NCI-H526 (cell line): ENCODE data around the gene FPGS.
"Not testable (repeated sequence)": the region's sequence is repeated elsewhere in the genome, so short reads cannot be mapped to it uniquely, and the experiment has no call there.

Experiments used
- DNase-seq, 2 experiments: peaks; one replicate each; lab custom pipeline; 2025; lab: John Stamatoyannopoulos, UW

FPGS gene

DNA sequence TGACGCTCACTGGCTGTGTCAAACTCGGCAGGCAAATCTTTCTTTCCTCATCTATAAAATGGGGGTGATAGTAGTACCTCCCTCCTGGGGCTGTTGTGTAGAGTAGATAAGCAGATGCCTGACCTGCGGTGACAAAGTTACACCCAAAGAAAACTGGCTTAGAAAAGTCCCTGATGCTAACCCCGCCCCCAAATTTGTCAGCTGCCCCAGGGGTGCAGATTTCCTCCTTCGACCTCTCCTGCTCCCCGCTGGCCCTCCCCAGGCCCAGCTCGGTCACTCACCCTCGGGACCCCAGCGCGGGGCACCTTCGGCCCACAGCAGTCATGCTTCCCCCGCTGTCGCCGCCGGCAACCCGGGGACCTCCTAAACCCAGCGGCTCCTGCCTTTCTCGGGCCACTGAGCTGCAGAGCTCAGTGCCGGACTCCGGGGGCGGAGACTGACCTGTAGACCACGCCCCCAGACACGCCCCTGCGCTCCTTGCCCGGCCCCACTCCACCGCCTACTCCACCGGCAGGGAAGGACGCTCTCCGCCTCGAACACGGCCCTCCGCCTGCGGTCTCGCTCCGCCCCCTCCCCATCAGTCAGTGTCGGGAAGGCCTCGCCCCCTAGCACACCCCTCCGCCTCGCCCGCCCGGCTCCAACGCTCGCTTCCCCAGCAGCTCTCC lies 31.6 kb upstream of the FPGS start:
- peak; percentile 80 to 97 for DNase-seq

DNA sequence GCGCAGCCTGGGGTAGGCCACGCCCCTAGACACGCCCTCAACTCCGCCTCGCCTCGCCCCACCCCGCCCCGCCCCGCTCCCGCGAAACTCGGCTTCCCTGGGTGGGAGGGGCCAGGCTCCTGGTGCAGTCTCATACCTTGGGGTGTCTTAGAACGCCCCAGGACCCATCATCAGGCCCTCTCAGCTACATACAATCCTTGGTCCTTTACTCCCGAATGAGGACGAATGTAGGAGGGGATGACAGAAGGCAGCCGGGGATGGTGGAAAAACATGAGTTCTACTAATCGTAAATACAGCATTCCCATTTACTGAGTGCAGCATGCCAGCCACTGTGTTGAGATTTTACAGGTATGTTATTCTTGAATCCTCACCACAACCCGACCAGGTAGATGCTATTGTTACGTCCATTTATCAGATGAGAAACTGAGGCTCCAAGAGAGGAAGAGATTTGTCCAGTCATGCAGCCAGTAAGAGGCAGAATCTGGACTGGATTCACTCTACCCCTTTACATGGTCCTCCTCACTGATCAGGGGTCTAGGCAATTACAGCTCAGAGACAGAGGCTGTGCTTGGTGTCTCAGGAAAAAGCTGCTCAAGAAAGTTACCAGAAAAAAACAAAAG lies 31.0 kb upstream of the FPGS start:
- no peak for DNase-seq

DNA sequence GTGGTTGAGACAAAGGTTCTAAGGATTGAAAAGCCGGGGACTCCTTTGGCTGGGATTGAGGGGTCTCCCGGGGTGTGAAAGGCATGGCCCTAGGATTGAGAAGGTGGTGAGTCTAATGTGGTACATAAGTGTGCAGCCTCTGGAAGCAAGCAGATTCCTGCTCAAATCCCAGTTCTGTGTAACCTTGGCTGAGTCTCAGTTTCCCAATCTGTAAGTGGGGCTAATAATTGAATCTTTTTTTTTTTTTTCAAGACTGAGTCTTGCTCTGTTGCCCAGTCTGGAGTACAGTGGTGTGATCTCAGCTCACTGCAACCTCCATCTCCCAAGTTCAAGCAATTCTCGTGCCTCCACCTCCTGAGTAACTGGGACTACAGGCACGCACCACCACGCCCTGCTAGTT lies 30.1 kb upstream of the FPGS start:
- no peak for DNase-seq

DNA sequence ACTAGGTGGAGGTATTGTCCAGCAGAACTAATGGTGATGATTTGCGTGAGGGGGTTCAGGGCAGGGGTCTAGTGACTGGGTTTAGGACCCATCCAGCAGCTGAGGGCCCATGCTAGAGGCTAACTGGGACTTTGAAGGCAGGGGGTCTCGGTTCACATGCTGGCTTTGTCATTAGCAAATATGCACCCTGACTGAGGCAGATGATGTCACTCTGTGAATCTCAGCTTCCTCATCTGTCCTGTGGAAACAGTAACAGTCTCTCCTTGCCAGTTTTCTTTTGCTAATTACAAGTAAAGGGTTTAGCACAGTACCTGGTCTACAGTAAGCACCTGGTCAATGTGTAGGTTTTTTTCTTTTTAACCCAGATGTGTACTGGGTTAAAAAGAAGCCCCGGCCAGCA lies 29.4 kb upstream of the FPGS start:
- DNase-seq: no peak

DNA sequence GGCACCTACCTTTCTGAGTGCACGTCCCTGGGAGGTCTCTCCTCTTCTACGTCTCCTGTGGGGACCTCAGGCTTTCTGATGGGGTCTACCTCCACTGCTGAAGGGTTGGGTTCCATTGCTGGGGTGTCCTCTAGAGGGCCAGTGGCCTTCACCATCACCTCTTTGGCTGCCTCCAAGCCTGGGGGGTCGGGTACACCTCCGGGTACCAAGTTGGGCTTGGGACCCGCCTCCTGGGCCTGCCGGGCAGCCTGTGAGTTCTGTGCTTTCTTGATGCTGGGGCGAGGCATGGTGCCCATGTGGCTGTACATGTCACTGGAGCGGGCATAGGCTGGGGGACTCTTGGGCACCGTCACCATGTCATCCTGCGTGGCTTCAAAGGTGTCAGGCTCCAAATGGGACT lies 28.7 kb upstream of the FPGS start:
- DNase-seq: no peak

DNA sequence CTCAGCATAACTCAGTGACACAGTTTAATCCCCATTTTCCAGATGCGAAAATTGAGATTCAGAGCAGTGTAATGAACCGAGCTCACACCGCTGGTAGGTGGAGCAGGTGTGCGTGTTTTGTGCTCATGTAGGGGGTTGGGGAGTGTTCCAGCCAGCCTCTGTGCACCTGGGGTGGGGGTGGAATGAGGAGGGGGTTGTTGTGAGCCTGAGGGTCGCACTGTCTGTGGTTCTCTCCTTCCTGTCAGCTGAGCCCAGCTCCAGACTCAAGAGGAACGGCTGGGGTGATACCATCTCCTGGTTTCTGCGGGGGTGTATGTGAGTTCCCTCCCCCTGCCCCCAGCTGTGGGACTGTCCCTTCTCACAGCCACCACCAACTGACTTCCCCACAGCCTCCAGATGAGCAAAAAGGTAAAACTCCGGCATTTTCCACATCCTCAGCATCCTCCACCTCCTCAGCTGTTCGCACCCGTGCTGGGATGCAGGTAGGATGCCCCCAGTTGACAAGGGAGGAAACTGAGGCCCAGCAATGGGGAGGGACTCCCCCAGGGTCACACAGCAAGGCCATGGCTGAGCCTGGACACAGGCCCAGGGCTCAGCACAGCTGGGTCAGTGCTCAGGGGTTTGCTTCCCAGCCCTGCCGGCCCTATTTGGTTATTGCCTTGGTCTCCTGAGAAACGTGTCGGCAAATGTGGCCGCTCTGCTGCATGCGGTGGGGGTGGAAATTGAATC lies 26.3 kb upstream of the FPGS start:
- DNase-seq: peak in 1 of 2 experiments; percentile 32

DNA sequence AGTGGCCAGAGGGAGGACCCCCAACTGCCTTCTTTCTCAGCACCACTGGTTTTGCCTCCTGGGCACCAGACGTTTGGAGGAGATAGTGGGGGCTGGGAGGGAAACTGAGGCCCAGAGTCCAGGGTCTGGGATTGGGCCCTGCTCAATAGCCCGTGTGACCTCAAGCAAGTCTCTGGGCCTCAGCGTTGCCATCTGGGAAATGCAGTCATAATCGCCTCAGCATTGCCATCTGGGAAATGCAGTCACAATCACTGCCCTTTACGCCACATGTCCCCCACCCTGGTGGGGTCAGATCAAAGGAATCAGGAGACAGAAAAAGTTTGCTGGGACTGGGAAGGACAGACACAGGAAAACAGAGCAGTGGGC lies 25.8 kb upstream of the FPGS start:
- DNase-seq: no peak

DNA sequence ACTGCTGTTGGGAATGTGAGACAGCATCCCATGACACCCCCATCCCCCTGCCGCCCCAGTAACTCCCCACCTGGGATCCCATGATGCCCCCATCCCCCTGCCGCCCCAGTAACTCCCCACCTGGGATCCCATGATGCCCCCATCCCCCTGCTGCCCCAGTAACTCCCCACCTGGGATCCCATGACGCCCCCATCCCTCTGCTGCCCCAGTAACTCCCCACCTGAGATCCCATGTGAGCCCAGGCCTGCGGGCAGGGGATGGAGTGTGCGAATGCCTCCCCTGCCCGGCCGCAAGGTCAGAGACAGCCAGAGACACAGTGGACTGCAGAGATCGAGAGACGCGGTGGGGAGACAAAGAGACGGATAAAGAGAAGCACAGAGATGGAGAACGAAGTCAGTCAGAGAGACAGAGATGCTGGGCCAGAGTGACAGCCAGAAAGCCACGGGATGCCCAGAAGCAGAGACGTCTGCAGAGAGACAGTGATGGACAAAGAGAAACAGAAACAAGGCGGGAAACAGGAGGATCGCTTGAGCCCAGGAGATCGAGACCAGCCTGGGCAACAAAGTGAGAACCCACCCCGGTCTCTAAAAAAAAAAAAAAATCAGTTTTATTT lies 25.2 kb upstream of the FPGS start:
- no peak for DNase-seq

DNA sequence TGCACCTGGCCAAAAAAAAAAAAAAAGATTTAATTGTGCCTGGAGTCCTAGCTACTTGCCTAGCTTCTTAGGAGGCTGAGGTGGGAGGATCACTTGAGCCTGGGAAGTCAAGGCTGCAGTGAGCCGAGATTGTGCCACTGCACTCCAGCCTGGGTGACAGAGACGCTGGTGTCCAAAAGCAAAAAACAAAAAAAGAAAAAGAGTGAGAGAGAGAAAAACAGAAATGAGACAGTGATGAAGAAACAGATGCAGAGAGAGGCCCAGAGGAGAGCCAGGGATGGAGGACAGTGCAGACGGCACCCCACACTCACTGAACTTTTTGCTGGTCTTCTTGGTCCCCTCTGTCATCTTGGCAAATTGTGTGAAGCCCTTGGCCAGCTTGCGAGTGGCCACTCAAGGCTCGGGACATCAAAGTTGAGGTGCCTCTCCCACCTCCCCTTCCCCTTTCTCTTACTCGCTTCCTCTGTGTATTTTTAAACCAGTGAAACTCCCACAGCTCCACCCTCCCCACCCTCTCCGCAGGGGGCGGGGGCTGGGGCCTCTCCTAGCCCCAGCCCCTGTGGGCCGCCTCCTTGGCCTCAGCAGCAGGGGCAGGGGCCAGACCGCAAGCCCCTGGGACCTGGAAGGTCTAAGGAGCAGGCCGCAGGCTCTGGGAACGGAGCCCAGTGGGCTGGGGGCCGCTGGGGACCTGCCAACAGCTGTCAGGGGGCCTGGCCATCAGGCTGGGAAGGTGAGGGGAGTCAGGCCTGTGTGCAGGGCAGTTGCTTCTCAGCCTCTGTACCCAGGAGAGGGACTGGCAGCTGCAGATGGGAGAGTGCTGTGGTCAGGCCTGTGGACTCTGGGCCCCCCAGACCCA lies 24.2 kb upstream of the FPGS start, which contains the start of gene SH2D3C:
TSS of gene SH2D3C (minus strand) at position 387 of the 856 bp plus-strand sequence. CDS start at position 348, 39 bp downstream.
- no peak for DNase-seq

DNA sequence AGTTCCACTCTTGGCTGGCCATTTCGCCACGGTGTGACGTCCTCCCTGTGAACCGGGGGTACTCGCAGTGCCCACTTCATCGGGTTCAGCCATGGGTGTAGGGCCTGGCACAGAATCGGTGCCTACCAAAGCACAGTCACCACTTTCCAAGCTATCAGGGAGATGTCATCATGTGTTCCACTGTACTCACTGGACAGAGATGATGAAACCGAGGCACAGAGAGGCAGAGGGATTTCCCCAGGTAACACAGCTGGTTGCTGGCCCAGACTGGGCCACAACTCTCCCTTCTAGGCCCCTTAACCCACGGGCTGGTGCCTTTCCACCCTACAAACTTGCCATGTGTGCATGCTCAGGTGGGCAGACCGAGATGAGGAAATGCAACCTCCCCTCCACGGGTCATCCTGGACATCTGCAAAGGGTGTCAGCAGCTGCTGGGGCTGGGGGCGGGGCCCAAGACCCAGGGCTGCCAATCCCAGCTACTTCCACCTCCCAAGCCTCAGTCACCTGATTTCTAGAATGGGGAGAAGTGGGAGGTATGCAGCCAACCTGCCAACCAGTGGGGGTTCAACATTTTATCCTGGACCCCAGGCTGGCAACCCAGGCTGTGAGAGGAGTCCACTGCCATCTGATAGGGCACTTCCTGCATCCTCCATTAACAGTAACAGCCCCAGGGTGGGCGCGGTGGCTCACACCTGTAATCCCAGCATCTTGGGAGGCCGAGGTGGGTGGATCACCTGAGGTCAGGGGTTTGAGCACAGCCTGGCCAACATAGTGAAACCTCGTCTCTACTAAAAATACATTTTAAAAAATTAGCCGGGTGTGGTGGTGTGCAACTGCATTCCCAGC lies 23.3 kb upstream of the FPGS start:
- DNase-seq: no peak

DNA sequence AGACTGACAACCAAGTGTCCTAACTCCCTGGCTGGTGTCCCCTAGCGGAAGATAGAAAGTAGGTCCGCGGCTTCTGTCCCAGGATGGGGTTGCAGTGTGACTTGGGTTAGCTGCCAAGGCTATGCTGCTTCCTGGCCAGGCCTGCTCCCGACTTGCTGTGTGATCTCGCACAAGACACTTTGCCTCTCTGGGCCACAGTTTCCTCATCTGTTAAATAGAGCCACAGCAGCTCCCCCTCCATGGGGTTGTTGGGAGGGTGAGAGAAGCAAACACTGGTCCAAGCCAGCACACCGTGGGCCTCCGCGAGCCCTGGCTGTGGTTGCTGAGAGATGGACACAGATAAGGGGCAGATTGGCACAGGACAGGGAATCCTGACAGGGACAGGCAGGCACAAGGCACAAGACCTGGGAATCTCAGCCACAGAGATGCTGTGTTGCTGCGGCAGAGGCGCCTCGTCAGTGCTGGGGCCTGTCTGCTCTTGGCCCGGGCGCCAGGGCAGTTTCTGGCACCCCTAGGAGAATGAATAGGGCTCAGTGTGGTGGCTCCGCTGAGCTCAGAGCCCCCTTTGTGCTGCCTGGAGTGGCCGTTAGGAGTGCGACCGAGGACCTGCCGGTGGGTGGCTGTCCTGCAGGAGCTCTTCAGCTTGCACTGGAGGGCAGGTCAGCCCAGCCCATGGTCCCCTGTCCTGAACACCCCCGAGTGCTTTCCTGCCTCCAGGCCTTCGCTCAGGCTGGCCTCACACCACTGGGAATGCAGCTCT lies 22.4 kb upstream of the FPGS start:
- no peak for DNase-seq

DNA sequence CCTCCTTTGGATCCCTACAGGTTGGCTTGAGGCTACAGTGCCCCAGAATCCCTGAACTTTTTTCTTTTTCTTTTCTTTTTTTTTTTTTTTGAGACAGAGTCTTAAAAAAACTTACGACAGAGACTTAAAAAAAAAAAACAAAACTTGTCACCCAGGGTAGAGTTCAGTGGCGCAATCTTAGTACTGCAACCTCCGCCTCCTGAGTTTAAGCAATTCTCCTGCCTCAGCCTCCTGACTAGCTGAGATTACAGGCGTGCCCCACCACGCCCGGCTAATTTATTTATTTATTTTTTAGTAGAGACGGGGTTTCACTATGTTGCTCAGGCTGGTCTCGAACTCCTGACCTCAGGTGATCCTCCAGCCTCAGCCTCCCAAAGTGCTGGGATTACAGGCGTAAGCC lies 21.8 kb upstream of the FPGS start:
- not testable (repeated sequence) for DNase-seq

DNA sequence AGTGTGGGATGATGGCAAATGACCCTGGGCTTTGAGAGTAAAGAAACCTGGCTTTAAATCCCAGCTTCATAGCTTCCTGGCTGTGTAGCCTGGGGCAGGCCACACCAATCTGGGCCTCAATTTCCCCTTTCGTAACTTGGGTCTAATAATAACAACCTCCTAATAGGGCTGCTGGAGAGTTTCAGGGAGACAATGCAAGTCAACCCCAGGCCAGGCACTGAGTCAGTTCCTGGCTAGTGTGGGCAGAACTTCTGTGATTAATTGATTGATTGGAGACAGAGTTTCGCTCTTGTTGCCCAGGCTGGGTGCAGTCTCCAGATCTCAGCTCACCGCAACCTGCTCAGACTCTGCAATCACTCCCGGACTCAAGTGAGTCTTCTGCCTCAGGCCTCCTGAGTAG lies 20.9 kb upstream of the FPGS start:
- no peak for DNase-seq

DNA sequence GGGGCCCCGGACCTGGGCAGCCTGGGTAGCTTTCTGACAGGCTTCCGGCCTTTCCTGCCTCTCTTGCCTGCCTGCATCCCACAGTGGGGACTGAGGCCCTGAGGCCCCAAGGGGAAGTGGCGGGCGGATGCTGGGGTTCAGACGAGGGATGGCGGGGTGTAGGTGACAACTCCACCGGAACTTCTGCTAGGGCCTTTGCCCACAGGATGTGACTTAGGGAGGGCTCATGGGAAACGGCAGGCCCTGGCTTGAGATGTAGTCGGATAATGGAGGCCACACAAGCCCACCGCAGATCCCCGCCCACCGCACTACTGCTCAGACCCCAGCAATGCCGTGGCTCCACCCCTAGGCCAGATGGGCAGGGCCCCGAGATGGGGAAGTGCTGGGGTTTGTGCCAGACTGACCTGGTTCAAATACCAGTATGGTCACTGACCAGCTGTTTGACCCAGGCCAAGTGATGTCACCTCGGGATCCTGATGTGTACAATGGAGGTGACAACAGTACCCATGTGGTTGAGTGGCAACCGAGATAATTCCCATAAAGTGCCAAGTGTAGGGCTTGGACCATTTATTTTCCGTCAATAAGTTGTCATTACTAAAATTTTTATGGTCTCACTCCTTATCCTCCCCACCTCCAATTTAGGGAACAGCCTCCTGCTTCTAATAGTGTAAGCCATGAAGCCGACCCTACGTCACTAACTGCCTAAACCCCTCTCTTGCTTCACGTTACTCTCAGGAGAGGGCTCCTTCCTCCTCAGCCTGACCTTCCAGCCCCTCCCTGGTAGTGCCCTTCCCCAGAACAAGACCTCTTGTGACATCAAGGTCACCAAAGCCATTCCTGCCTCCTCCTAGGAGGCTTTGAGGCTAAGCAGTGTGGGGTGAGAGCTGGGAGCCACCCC lies 19.3 kb upstream of the FPGS start:
- DNase-seq: no peak

DNA sequence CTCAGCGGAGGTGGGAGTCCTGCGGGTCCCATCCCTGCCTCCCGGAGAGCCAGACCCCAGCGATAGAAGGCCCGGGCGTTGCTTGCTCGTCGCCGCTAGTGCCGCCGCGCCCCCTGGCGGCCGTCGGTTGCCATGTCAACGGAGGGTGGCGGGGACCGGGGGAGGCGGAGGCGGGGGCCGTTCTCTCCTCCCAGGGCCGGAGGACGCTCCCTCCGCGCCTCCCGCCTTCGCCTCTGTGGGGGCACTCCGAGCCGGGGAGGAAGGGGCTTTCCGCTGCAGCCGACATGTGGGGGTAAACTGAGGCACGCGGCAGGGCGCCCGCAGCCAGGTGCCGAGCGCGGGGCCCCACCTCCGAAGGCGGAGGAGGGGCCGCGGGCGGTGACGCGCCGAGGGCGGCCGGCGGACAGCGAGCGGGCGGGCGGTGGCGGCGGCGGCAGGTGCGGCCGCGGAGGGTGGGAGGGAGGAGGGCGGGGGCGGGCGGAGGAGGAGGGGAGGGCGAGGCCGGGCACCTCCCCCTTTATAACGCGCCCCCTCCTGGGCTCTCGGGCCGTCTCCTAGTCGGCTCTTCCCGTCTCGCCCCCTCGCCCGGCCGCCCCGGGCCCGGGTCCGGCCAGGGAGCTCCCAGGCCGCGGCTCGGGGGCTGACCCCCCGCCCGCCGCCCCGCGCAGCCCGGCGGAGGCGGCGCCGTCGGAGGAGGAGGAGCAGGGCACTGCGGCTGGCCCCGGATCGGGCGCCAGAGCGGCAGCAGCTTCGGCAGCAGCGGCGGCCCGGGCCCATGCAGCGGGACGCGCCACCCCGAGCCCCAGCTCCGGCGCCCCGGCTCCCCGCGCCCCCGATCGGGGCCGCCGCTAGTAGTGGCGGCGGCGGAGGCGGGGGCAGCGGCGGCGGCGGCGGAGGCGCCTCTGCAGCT lies 17.4 kb upstream of the FPGS start:
- peak; percentile 38 to 84 for DNase-seq

DNA sequence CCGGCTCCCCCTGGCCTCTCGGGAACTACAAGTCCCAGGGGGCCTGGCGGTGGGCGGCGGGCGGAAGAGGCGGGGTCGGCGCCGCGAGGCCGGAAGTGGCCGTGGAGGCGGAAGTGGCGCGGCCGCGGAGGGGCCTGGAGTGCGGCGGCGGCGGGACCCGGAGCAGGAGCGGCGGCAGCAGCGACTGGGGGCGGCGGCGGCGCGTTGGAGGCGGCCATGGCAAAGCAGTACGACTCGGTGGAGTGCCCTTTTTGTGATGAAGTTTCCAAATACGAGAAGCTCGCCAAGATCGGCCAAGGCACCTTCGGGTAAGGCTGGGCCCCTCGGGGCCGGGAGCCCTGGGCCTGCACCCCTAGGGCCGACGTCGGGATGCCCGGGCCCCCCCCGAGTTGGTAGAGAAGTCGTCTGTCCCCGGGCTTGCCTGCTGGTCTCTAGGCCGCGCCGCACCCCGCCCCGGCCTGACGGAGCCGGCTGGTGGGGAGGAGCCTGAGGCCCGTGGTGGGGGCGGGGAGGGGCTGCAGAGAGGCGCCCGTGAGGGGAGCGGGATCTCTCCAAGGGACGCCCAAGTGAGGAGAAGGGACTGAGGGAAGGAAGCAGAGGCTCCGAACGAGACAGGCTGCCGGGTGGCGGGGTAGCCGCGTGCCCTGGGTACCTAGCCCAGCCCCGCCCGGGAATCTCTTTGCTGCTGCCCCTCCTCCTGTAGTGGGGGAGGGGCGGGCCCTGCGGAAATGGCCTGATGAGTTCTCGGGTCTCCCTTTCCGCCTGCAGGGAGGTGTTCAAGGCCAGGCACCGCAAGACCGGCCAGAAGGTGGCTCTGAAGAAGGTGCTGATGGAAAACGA lies 16.5 kb upstream of the FPGS start, which contains the start of gene CDK9:
TSS of gene CDK9 (plus strand) at position 102 of the 840 bp plus-strand sequence. CDS start at position 217, 115 bp downstream.
- peak; percentile 10 to 87 for DNase-seq

DNA sequence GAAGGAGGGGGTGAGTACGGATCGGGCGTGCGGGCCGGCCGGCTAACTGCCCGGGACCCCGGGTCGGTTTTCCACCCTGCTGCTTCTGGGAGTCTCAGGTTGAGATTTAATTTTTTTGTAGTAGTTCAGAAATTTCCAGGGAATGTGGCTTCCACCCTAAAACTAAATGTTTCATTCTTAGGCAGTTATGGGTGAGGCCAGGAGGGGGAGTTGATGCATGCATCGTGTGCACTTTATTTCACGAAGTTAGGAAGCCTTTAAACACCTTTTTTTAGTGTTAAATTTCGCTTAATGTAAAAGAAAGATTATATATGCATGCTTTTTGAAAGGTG lies 15.9 kb upstream of the FPGS start:
- no peak for DNase-seq
